ENCODE measurements around the gene SRRM4.

- TF ChIP-seq YY1 (IDR thresholded peaks at IDR 0.05; ENCODE audit: low read depth) (no peak), EP300 (IDR thresholded peaks at IDR 0.05; ENCODE audit: borderline replicate concordance) (no peak), ZBTB7A (IDR thresholded peaks at IDR 0.05; ENCODE audit: low read depth) (no peak), TCF12 (IDR thresholded peaks at IDR 0.05; ENCODE audit: low read depth) (no peak), REST (IDR thresholded peaks at IDR 0.05; ENCODE audit: low read depth) (no peak), MAX (IDR thresholded peaks at IDR 0.05) (no peak), EGR1 (IDR thresholded peaks at IDR 0.05) (no peak), FOXM1 (IDR thresholded peaks at IDR 0.05; ENCODE audit: borderline replicate concordance, low read depth) (no peak), CEBPB (IDR thresholded peaks at IDR 0.05) (no peak), USF1 (IDR thresholded peaks at IDR 0.05) (no peak), RAD21 (IDR thresholded peaks at IDR 0.05; ENCODE audit: low read depth) (no peak), TAF1 (IDR thresholded peaks at IDR 0.05; ENCODE audit: low read depth) (no peak), CREB1 (IDR thresholded peaks at IDR 0.05; ENCODE audit: low read depth) (no peak)
These were observed 155.6 kb downstream of the SRRM4 start for GRCh38 chr12:119136811-119137410.
